ENCODE data around the gene CHD5.

Gene CHD5

GRCh38 chr1:6090288-6090687 lies 89.8 kb downstream of the CHD5 start:
- TF ChIP-seq CTCF (conservative IDR thresholded peaks at IDR 0.05; ENCODE audit: low read length) = no peak
- no peak for DNase-seq (ENCODE audit: low read depth)

GRCh38 chr1:6088956-6089355 lies 91.2 kb downstream of the CHD5 start:
- H3K4me3 ChIP-seq (ENCODE audit: low read length) = no peak overlapping the region
- DNase-seq (ENCODE audit: low read depth) = no peak
- no peak for TF ChIP-seq CTCF (conservative IDR thresholded peaks at IDR 0.05; ENCODE audit: low read length)

More at GRCh38 chr1:6090288-6090687, 89.8 kb downstream of the CHD5 start:
- H3K4me3 ChIP-seq (ENCODE audit: low read length) = no peak overlapping the region

GRCh38 chr1:6087958-6088357 lies 92.2 kb downstream of the CHD5 start:
- H3K4me3 ChIP-seq (ENCODE audit: low read length) = no peak overlapping the region
- no peak for TF ChIP-seq CTCF (conservative IDR thresholded peaks at IDR 0.05; ENCODE audit: low read length)
- no peak for DNase-seq (ENCODE audit: low read depth)

GRCh38 chr1:6087377-6087772 lies 92.7 kb downstream of the CHD5 start:
- no peak overlapping the region for H3K4me3 ChIP-seq (ENCODE audit: low read length)
- TF ChIP-seq CTCF (conservative IDR thresholded peaks at IDR 0.05; ENCODE audit: low read length) = no peak
- no peak for DNase-seq (ENCODE audit: low read depth)

GRCh38 chr1:6086762-6087376 lies 93.3 kb downstream of the CHD5 start:
- no peak for TF ChIP-seq CTCF (conservative IDR thresholded peaks at IDR 0.05; ENCODE audit: low read length)
- no peak overlapping the region for H3K4me3 ChIP-seq (ENCODE audit: low read length)
- no peak for DNase-seq (ENCODE audit: low read depth)

GRCh38 chr1:6086358-6086757 lies 93.8 kb downstream of the CHD5 start:
- no peak overlapping the region for H3K4me3 ChIP-seq (ENCODE audit: low read length)
- no peak for TF ChIP-seq CTCF (conservative IDR thresholded peaks at IDR 0.05; ENCODE audit: low read length)
- DNase-seq (ENCODE audit: low read depth) = no peak

- DNase-seq (ENCODE audit: low read depth) = no peak
- TF ChIP-seq CTCF (conservative IDR thresholded peaks at IDR 0.05; ENCODE audit: low read length) = no peak
- H3K4me3 ChIP-seq (ENCODE audit: low read length) = no peak overlapping the region
These were observed 94.5 kb downstream of the CHD5 start for GRCh38 chr1:6085666-6086065.

Data from AG10803 (cell line).